DND-41 (cell line): Measurements from ENCODE around the gene CCL14.

Experiments used
- EZH2 ChIP-seq: IDR thresholded peaks from 3 replicates; pipeline ENCODE4 v1.6.1; 2012; ENCODE audit warnings: borderline replicate concordance, low read depth, mild to moderate bottlenecking, moderate library complexity, low read length, inconsistent platforms; ENCODE audit not compliant: severe bottlenecking
- TF ChIP-seq, protein P1 (sequence below): IDR thresholded peaks from 2 replicates; pipeline ENCODE4 v1.5.1; 2012; ENCODE audit warnings: borderline replicate concordance, low read length, moderate library complexity, mild to moderate bottlenecking; ENCODE audit not compliant: poor library complexity, severe bottlenecking; ENCODE audit errors: extremely low read depth

DNA sequence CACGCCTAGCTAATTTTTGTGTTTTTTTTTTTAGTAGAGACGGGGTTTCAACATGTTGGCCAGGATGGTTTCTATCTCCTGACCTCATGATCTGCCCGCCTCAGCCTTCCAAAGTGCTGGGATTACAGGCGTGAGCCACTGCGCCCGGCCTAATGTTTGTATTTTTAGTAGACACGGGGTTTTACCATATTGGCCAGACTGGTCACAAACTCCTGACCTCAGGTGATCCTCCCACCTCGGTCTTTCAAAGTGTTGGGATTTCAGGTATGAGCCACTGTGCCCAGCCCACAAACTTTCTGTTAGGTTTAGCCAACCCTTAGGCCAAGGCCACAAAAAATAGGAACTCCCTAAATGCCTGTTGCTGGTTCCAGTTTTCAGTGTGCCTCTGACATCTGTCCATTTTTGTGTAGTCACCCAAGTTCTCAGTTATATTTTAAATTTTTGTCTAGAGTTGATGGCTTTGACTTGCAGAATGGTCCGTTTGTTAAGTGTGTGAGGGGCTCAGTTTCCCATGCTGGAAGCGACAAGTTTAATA lies 17.9 kb downstream of the CCL14 start:
- TF ChIP-seq, protein P1, sequence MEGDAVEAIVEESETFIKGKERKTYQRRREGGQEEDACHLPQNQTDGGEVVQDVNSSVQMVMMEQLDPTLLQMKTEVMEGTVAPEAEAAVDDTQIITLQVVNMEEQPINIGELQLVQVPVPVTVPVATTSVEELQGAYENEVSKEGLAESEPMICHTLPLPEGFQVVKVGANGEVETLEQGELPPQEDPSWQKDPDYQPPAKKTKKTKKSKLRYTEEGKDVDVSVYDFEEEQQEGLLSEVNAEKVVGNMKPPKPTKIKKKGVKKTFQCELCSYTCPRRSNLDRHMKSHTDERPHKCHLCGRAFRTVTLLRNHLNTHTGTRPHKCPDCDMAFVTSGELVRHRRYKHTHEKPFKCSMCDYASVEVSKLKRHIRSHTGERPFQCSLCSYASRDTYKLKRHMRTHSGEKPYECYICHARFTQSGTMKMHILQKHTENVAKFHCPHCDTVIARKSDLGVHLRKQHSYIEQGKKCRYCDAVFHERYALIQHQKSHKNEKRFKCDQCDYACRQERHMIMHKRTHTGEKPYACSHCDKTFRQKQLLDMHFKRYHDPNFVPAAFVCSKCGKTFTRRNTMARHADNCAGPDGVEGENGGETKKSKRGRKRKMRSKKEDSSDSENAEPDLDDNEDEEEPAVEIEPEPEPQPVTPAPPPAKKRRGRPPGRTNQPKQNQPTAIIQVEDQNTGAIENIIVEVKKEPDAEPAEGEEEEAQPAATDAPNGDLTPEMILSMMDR = no peak
- TF ChIP-seq EZH2 = no peak
